ENCODE results near the gene GPRASP3.

DNA sequence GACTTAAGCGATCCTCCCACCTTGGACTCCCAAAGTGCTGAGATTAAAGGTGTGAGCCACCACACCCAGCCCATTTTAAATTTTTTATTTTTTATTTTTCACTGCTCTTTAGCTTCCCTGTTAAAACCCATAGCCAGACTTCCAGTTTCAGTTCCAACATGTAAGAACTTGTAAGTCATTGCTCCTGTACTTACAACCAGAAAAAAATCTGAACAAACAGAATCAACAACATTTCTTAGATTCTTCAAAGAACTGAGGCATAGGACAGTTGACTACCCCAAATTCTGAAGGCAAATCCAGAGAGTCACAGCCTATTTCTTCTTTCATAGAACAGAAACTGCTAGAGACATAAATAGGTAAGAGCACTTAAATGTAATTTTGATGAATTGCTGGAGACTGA, 8.1 kb downstream of the GPRASP3 start:
- TF ChIP-seq POLR2AphosphoS5 (IDR thresholded peaks at IDR 0.05), result no peak
- TF ChIP-seq, protein P1, sequence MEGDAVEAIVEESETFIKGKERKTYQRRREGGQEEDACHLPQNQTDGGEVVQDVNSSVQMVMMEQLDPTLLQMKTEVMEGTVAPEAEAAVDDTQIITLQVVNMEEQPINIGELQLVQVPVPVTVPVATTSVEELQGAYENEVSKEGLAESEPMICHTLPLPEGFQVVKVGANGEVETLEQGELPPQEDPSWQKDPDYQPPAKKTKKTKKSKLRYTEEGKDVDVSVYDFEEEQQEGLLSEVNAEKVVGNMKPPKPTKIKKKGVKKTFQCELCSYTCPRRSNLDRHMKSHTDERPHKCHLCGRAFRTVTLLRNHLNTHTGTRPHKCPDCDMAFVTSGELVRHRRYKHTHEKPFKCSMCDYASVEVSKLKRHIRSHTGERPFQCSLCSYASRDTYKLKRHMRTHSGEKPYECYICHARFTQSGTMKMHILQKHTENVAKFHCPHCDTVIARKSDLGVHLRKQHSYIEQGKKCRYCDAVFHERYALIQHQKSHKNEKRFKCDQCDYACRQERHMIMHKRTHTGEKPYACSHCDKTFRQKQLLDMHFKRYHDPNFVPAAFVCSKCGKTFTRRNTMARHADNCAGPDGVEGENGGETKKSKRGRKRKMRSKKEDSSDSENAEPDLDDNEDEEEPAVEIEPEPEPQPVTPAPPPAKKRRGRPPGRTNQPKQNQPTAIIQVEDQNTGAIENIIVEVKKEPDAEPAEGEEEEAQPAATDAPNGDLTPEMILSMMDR (IDR thresholded peaks at IDR 0.05), result no peak
